Measurements from ENCODE around the gene NRN1. TPM values are rescaled to one million over a fixed set of nuclear protein-coding genes. Genes with fewer than 3 reads are reported as not detected.
"Not testable (repeated sequence)": the region's sequence is repeated elsewhere in the genome, so short reads cannot be mapped to it uniquely, and the experiment has no call there.

The NRN1 gene, protein sequence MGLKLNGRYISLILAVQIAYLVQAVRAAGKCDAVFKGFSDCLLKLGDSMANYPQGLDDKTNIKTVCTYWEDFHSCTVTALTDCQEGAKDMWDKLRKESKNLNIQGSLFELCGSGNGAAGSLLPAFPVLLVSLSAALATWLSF
- polyA plus RNA-seq (ENCODE audit: insufficient read length): 3.6 TPM
- long read RNA-seq, donor 1: 0 reads
- long read RNA-seq, donor 2, partial matches to known transcripts: 0 of 3 reads
- long read RNA-seq, donor 2, other reads (novel, unspliced or antisense): 0 of 3 reads
- long read RNA-seq, donor 3, partial matches to known transcripts: 0 of 3 reads
- long read RNA-seq, donor 3, other reads (novel, unspliced or antisense): 0 of 3 reads
- long read RNA-seq, donor 4: 0 reads
- long read RNA-seq, donor 5, partial matches to known transcripts: 0 of 1 reads
- long read RNA-seq, donor 5, other reads (novel, unspliced or antisense): 0 of 1 reads
- long read RNA-seq, donor 6: 0 reads
- long read RNA-seq, donor 7, transcript NRN1-201 (3 exons, 1,624 nt): major isoform, 6 of 6 reads
- long read RNA-seq, donor 7, partial matches to known transcripts: 0 of 6 reads
- long read RNA-seq, donor 7, other reads (novel, unspliced or antisense): 0 of 6 reads
- long read RNA-seq, donor 8: 0 reads

DNA sequence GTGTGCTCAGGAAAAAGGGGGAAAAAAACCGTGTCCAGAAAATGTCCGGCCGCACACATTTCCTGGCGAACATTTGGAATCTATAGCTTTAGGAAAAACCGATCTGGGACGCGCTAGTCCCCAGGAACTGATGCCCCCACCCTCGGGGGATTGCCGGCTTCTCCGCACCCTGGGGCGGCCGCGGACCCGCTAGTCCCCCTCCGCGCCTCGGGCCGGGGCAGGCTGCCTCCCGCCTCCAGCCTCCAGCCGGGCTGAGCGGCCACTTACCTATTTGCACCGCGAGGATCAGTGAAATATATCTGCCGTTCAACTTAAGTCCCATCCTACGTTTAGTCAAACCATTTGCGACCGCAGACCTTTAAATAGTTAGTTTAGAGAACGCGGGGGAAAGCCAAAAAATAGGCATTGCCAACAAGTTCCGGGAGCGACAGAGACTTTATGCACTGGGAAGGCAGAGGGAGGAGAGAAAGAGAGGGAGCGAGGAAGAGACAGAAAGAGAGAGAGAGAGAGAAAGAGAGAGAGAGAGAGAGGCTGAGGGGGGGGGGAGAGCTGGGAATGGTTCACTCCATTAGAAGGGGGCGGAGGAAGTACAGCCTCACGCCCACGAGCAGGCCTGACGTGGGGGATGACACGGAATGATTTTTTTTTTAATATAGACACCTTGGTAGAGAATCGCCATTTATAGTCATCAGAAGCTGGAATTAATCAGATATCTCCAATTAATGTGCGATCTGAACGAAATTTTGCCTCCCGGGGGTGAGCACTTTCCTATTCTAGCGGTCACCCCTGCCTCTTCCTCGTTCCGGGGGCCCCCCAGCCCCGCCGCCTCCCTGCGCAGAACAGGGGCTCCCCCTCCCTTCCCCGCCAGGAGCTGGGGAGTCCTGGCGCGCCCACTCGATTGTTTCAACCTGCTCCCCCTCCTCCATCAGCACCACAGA is at the start of gene NRN1:
TSS of gene NRN1 (minus strand) at position 498 of the 938 bp plus-strand sequence. CDS start at position 322, 176 bp downstream.
- DNase-seq: peak; percentile 22

DNA sequence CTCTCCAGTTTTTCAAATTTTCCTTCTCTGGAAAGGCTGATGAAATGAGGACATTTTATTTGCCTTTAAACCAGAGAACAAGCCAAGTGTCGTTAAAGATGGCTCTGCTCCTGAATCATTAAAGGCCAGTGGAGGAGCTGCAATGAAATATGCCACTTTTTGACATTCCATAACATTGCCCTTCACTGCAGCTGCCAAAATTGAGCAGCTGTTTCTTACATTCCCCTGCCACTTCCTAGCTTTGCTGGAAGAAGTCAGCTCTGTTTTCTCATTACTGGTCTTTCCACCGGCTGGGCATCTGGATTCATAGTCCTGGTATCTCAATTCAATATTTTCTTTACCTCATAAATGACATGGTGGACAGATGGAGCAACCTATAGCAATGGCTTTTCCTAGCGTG is 45.5 kb upstream of the NRN1 start:
- DNase-seq: no peak

DNA sequence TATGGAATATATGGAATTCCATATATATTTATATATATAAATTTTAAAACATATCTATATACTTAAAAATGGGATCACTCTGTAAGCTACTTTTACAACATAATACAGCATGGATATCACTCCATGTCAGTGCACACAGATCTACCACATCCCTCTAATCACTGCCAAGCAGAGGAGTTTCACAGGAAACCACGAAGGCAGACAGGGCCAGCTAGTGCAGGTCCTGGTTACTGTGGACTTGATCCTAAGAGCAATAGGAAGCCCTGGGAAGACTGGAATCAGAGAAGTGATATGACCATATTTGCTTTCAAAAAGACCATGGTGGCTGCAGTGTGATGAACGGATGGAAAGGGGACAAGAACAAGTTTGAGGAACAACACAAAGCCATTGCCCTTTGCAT is 40.0 kb upstream of the NRN1 start:
- no peak for DNase-seq

DNA sequence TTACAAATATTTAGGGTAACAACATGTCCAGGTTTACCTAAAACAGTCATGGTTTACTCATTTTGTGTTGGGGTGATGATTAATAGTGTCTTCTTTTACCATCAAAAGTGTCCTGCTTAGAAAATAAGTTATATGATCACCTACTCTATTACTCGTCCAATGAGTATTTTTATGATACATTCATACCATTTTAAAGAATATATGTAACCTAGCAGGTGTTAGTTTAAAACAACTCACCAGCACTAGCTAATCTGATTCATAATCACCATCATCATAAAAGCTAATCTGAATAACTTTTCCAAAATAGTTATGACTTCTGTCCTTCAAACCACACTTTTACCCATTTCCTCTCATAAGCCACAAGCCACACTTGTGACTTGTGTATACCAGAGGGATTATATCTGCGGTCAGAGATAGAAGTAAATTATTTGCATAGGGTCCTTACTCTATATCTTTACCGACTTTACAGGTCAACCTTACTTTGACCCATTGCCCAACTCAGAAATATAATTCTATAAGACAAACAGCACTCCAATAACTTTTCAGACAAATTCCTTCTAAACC is 33.3 kb upstream of the NRN1 start:
- no peak for DNase-seq

DNA sequence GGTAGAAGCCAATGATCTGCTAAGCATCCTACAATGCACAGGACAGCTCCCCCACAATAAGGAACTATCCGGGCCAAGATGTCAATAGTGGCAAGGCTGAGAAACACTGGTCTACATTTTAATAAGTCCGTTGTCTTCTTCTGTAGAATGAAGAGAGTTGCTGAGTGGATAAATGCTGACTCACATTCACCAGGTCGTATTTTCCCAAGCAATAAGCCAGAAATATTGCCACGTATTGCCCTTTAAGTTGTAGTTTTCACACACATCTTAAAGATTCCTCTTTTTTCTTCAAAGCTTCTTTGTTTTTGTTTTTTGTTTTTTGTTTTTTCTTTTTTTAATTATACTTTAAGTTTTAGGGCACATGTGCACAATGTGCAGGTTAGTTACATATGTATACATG is 30.5 kb upstream of the NRN1 start:
- DNase-seq: no peak

DNA sequence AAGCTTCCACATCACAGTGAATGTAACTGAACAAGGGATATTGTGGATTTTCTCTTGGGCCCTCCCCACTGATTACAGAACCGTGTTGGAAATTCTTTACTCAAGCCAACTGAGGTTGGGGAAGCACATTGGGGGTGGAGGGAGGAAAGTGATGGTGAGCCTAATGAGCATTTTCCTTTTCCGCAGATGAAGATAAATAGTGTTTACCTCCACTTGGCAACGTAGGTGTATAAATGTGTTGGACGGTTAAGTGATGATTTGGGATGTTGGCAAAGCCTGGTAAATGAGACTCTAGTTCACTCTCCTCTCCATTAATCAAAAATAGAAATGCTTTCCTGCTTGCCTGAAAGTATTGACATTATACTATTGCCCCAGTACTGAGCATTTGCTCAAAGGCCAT is 27.1 kb upstream of the NRN1 start:
- no peak for DNase-seq

DNA sequence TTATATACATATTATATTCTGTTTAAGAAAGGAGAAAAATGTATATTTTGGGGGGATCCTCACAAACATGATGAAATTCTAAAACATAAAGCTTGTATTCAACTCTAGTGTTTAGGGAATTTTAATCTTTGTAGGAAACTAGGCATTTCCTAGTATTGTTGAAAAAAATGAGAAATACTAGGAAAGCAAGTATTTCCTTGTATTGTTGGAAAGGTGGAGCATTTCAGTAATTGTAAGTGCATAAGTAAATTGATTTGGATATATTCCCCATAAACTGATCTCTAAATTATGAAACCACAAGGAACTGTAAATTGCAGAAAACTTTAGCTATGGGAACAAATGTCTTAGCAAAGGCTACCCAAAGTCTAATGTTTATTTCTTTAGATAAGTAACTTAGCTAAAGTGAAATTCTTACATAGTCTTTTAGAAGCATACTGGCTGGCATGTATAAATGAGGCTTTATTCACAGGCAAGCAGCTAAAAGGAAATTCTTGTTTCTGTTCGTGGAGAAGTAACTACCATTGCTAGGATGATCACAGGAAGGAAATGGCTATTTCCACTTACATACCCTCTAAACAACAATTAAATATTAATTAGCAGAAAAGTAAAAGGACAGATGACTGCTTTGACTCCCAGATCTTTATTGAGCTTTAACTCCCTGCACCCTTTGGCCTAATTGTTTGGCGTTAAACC is 19.9 kb upstream of the NRN1 start:
- no peak for DNase-seq

DNA sequence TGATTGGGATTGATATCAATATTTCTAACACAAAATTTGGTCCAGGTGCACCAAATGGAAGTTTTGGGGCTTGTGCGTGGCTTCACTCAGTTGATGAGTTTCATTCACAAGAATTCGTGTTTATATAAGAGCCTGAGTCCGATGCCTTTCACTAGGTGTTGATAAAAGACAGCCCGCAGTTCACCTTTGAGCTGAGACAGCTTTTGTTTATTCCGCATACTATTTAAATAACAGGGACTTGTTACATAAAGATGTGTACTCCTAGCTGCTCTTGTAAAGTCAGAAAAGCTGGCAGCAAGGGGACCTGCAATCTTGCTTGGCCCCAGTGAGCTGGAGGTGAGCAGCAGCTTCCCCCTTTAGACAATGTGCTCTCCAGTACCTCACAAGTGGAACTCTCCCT is 19.0 kb upstream of the NRN1 start:
- no peak for DNase-seq

DNA sequence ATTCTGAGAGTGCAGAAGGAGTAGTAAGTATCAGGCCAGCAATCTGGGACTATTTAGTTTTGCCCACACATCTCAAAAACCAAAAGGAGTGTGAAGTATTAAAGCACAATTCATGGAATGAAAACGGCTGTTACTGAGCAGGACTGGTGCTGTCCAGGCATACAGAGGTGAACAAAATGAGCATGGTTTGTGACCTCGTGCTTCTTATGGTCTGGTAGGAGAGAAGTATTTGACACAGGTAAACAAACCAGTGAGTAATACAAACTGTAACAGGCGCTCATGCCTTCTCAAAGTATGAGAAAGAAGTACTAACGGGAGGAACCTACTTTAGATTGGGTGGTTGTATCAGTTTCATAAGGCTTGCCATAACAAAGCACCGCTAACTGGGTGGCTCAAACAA is 17.5 kb upstream of the NRN1 start:
- no peak for DNase-seq

DNA sequence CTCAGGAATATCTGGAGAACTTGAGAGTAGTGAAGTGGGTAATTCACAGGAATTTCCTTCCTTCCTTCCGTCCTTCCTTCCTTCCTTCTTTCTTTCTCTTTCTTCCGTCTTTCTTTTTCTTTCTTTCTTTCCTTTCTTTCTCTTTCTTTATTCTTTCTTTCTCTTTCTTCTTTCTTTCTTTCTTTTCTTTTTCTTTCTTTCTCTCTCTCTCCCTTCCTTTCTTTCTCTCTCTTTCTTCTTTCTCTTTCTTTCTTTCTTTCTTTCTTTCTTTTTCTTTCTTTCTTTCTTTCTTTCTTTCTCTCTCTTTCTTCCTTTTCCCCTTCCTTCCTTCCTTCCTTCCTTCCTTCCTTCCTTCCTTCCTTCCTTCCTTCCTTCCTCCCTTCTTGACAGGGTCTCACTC is 16.1 kb upstream of the NRN1 start:
- not testable (repeated sequence) for DNase-seq

DNA sequence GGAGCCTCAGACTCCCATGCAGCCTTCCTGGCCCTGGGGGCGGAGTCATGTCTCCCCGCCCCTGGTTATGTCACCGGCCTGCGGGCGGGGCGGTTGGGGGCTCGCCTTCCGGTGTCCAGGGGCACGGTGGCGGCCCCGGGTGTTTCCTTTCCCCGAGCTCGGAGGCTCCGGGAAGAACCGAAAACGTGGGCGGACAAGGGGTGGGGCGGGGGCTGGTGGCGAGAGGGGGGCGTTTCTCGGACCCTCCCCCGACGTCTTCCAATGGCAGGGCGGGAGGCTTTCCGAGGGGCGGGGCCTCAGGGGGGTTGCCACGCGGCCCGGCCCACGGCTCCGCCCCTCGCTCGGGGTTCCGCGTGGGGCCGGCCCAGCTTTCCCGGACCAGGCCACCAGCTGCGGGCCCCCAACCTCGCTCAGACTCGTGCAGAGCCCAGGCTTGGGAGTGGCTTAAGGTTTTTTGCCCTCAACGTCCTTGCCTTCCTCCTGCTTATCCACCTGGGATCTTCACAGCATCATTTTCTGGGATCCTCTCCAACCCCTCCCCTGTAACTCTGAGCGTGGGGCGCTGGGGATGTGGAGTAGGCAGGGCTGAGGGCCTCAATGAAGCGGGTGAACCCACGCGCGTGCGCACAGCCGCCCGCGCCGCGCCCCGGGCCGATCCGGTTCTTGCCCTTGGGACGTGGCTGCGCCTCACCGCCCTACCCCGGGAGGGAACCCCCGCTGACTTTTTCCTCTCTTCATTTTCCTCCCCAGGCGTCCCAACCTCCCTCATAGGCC is 2.1 kb upstream of the NRN1 start:
- peak; percentile 75 for DNase-seq

DNA sequence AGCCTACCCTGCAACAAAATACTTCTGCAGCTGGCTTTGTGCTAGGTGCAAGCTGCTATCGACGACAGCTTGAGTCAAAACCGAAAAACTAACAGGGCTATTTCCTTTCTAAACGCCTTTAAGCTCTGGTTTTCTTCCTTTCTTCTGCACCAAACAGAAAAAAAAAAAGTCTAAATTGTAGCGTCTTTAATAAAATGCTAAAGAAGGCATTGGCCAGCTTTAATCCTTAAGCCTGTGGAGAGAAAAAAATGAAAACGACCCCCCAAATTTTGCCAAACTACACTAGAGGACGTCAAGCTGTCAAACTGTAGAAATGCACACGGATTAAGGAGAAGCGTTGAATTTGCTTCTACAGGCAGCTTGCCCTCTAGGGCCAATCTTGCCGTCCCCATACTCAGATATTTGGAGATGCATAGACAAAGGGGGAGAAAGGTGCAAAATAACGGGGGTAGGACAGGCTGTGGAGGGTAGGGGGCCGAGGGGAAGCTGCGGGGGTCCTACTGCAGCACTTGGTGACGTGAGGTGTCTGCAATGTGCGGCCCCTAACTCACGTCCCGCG is 1.4 kb upstream of the NRN1 start:
- no peak for DNase-seq

DNA sequence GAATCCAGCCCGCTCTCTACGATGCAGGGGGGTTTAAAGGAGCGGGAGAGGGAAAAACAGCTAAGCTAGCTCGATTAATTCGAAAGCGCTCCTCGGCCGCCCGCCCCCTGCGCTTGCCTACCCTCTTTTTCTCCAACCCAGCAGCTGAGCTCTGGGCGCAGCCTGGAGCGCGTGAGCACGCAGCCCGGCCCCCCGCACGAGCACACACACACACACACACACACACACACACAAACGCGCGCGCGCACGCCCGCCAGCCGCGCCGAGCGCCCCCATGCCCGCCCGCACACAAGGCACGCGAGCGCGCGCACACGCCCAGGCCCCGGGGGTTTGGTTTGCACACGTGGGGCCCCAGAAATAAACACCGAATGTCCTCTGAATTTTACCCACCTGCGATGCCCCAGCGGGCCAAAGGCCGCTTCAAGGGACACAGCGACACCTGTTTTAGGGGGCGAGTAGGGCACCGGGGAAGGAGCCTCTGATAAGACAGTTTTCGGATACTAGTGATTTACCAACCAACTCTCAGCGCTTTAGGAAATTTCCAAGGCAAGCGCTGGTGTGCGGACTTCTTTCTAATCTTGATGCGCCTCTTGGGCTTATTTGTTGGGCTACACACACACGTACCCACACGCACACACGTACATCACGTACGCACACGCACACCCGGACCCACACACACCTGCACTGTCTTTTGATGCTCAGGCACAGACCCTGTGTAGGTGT is 802 bp upstream of the NRN1 start:
- no peak for DNase-seq

DNA sequence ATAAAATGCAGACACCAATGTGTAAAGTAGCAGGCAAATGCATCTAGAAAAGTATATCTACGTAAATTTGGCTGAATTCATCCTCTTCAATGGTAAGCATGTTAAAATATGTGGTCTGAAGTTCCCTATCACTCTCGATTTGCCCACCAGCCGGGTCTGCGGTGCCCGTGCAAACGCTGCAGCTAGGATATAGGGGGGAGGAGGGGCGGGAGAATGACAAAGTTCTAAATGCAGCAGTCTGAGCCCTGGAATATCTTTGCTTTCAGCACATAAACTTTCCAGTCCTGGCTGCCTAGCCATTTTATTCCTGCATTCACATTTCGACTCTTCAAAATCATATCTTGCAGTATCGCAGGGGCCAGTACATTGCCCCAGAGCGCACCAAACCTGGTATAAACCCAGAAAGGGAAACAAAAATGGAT is 708 bp downstream of the NRN1 start:
- no peak for DNase-seq

DNA sequence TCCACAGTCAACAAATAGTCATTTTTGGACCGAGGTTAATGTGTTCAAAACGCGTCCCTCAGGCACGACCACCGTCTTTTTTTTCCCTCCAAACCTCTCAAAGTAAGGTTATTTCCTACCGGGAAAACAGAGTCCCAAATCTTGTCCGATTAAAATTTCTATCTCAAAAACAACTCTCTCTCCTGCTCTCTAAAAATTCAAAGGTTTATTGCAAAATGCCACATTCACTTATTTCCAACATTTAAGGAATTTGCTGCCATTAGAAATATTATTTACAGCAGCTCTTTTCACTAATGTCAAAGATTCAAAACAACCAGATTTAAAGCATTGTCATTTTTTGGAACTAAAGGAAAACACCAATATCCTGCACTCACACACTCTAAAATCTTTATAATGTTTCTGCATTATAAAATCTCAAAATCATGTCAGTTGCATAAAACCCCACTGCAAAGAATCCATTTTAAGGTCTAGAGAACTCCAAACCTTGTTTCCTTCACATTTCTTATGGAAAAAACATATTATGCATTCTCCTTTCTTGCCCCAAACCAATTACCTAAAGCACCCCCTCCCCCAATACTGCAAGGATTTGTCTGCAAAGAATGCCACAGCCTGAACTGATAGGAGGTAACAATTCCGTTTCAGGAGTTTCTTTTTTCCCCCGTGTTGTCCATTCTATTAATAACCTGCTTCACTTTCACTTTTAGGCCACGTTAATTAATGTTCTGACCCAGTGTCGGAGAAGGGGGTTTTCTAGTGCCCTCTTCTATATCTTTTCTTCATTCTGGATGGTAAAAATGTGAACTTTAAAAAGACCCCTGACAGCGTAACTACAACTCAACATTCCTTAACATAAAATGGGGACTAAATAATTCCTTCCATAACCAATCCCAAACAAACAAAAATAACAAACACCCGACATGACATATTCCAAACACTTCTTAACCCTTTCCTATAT is 1.4 kb downstream of the NRN1 start:
- DNase-seq: peak; percentile 21

DNA sequence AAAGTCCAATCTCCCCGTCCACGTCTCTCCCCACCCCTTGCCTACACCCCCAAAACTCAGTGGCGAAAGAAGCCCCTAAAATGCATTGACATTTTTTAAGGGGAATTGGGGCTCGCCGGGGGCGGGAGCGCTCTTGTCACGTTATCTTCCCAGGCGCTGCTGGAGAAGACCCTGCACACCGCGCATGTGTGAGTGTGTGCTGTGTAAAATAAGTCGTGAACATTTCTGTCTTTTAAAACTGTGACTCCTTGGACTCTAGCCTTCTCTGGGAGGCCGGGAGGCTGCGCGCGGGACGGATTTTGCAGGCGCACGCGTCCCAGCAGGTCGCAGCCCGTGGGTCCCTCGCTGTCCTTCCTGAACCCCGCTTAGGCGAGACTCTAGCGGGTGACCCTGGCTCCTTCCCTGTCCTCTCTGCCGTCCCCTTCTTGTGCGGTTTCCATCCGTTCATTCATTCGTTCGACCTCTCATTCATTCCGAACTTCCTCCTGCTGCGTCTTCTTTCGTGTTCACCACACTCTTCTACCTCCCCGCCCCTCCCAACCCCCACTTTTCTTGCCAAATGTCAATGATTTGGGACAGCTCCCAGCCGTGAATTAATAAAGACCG is 2.2 kb downstream of the NRN1 start:
- DNase-seq: peak; percentile 17

DNA sequence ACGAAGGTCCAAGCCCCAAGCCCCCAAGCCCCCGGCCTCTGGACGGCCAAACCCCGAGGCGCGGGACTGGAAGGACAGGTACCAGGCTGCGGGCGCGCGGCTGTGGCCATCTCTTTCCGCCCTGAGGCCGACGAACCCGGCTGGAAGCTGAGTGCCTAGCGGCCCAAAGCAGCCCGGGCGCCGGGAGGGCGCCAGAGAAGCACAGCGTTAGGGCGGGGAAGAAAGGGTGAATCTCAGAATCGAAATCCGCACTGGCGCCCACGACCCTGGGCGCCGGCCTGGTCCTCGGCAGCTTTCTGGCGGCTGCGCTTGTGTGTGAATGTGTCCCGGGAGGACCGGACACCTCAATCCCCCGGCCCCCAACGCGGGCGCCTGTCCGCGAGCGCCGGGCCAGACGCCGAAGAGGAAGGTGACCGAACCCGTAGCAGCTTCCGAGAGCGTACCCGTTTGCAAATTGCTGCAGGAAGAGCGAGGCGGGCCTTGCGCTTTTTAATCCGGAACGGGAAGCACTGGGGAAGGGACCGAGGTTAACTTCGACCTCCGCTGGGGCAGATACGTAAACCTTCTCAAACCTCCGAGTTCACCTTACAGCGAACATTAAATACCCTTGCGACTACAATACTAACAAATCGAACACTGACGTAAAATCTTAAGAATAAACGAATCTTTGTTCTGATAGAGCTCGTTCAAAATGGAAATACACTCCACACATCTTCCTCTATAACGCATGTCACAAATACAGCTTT is 2.9 kb downstream of the NRN1 start:
- peak; percentile 53 for DNase-seq
